Osteoblast (primary cell): ENCODE data around the gene CAMKMT. TPM values are rescaled to one million over a fixed set of nuclear protein-coding genes. Genes with fewer than 3 reads are reported as not detected.

Source experiments
- DNase-seq: peaks from one replicate; pipeline ENCODE4 v3.0.0; 2011; ENCODE audit warnings: low spot score, mixed read lengths; ENCODE audit not compliant: insufficient read length; ENCODE audit errors: missing footprints
- H2AFZ ChIP-seq: 2 replicates; pipeline ENCODE4 v1.6.0; 2011; ENCODE audit warnings: mild to moderate bottlenecking, low read length
- H3K27ac ChIP-seq: 2 replicates; pipeline ENCODE4 v1.5.1; 2011; ENCODE audit warnings: mild to moderate bottlenecking, low read depth, low read length, moderate library complexity
- H3K27me3 ChIP-seq: 2 replicates; pipeline ENCODE4 v1.6.0; 2012; ENCODE audit warnings: mild to moderate bottlenecking, control low read depth, inconsistent platforms, low read length, moderate library complexity; ENCODE audit not compliant: insufficient read depth
- H3K36me3 ChIP-seq: 2 replicates; pipeline ENCODE4 v1.5.1; 2011; ENCODE audit warnings: mild to moderate bottlenecking, low read length, control low read depth, moderate library complexity; ENCODE audit not compliant: insufficient read depth
- H3K4me1 ChIP-seq: 2 replicates; pipeline ENCODE4 v1.5.1; 2011; ENCODE audit warnings: mild to moderate bottlenecking, low read length, control low read depth, moderate library complexity; ENCODE audit not compliant: insufficient read depth
- H3K4me2 ChIP-seq: 2 replicates; pipeline ENCODE4 v1.6.0; 2011; ENCODE audit warnings: mild to moderate bottlenecking, low read length; ENCODE audit not compliant: insufficient read depth
- H3K4me3 ChIP-seq: fragments of 200-600 bp; sonication (generic); 3 replicates; pipeline ENCODE4 v1.5.1; 2012; ENCODE audit warnings: mild to moderate bottlenecking, low read length, inconsistent platforms; ENCODE audit not compliant: insufficient read depth
- H3K79me2 ChIP-seq: 2 replicates; pipeline ENCODE4 v1.6.0; 2012; ENCODE audit warnings: mild to moderate bottlenecking, low read length, control low read depth, inconsistent platforms; ENCODE audit not compliant: insufficient read depth
- H3K9me3 ChIP-seq: 2 replicates; pipeline ENCODE4 v1.5.1; 2011; ENCODE audit warnings: low read depth, low read length, control low read depth
- H4K20me1 ChIP-seq: 2 replicates; pipeline ENCODE4 v1.6.0; 2012; ENCODE audit warnings: mild to moderate bottlenecking, low read length, control low read depth; ENCODE audit not compliant: insufficient read depth
- CTCF ChIP-seq: IDR thresholded peaks from 2 replicates; pipeline ENCODE4 v1.5.1; 2011; ENCODE audit warnings: mild to moderate bottlenecking, low read depth, low read length, moderate library complexity; ENCODE audit errors: extremely low read depth
- total RNA-seq: library from RNA; depleted of rRNA; stranded (reverse); fragments of >200 nt; gene quantifications from 2 replicates; pipeline ENCODE4 v1.2.3, GENCODE V29; 2012

CAMKMT gene
- total RNA-seq, 1 donor: 7.2 TPM

- DNase-seq: no peak
- H3K27me3 ChIP-seq: peaks cover 23% of the 10 kb centered on the region
- TF ChIP-seq CTCF: no peak
Observed at GRCh38 chr2:44819061-44819460, 457.3 kb downstream of the CAMKMT start.

GRCh38 chr2:44821500-44821899 is 459.8 kb downstream of the CAMKMT start:
- Histone ChIP-seq H3K27ac (no peak overlapping the region), H4K20me1 (no peaks in the 10 kb centered on the region), H3K27me3 (peaks cover 31% of the 10 kb centered on the region), H3K4me1 (no peaks in the 10 kb centered on the region), H3K4me3 (no peak overlapping the region), H3K79me2 (no peaks in the 10 kb centered on the region), H2AFZ (no peak overlapping the region), H3K9me3 (no peaks in the 10 kb centered on the region), H3K36me3 (no peaks in the 10 kb centered on the region), H3K4me2 (no peak overlapping the region)
- DNase-seq: no peak
- no peak for TF ChIP-seq CTCF

More at GRCh38 chr2:44819061-44819460, 457.3 kb downstream of the CAMKMT start:
- no peak overlapping the region for H3K27ac ChIP-seq
- no peaks in the 10 kb centered on the region for H3K4me1 ChIP-seq
- no peaks in the 10 kb centered on the region for H4K20me1 ChIP-seq
- no peak overlapping the region for H3K4me3 ChIP-seq
- no peaks in the 10 kb centered on the region for H3K79me2 ChIP-seq
- no peak overlapping the region for H3K4me2 ChIP-seq
- H2AFZ ChIP-seq: no peak overlapping the region
- H3K9me3 ChIP-seq: no peaks in the 10 kb centered on the region
- H3K36me3 ChIP-seq: no peaks in the 10 kb centered on the region

- no peak overlapping the region for H3K27ac ChIP-seq
- DNase-seq: no peak
- H3K4me2 ChIP-seq: no peak overlapping the region
- H3K36me3 ChIP-seq: no peaks in the 10 kb centered on the region
- no peaks in the 10 kb centered on the region for H4K20me1 ChIP-seq
- H2AFZ ChIP-seq: no peak overlapping the region
- H3K27me3 ChIP-seq: peaks cover 31% of the 10 kb centered on the region
- no peaks in the 10 kb centered on the region for H3K4me1 ChIP-seq
- no peaks in the 10 kb centered on the region for H3K9me3 ChIP-seq
- H3K79me2 ChIP-seq: no peaks in the 10 kb centered on the region
- TF ChIP-seq CTCF: no peak
- no peak overlapping the region for H3K4me3 ChIP-seq
Observed at GRCh38 chr2:44822174-44822573, 460.4 kb downstream of the CAMKMT start.

Other genes starting within 250 kb of the CAMKMT start
- gene PPM1B, start 193.1 kb upstream of the CAMKMT start, total RNA-seq: 31.5 TPM in 2 replicates
- gene SLC3A1, start 86.5 kb upstream of the CAMKMT start, total RNA-seq: 0.36 TPM in 1 of 2 replicates, not detected in the other
- 41.3 and 44.9 TPM in 2 replicates for gene PREPL, start 453 bp upstream of the CAMKMT start, total RNA-seq